NB4 (cell line): ENCODE data around the gene FAM162B.

Experiments used
- MYC ChIP-seq: IDR thresholded peaks from 2 replicates; pipeline ENCODE4 v1.6.1; 2011; ENCODE audit warnings: low read depth, low read length
- POLR2A ChIP-seq: IDR thresholded peaks from 2 replicates; pipeline ENCODE4 v1.6.1; 2011; ENCODE audit warnings: mild to moderate bottlenecking; ENCODE audit not compliant: insufficient read length; ENCODE audit errors: extremely low read depth
- TF ChIP-seq, protein P1 (sequence below): IDR thresholded peaks from 2 replicates; pipeline ENCODE4 v1.6.1; 2011; ENCODE audit warnings: low read depth, low read length
- TF ChIP-seq, protein P2 (sequence below): IDR thresholded peaks from one replicate; pipeline ENCODE4 v1.5.1; 2012; ENCODE audit warnings: low read depth, low read length

DNA sequence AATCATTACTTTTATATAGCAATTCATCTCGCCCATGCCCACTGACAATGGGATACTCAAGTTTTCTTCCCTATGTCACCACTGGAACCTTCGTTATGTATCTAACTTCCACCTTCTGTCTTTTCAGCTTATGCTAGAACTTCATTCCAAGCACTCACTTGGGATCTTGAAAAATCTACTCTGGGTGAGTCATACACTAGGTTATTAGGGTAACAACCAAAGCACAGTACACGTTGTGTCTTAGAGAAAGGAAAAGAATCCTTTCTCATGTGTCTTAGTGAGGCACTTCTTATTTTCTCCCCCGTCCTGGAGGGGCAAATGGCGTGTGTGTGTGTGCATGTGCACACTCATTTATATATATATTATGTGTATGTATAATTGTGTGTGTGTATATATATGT is 18.3 kb upstream of the FAM162B start:
- TF ChIP-seq, protein P1, sequence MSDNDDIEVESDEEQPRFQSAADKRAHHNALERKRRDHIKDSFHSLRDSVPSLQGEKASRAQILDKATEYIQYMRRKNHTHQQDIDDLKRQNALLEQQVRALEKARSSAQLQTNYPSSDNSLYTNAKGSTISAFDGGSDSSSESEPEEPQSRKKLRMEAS, result no peak
- TF ChIP-seq, protein P2, sequence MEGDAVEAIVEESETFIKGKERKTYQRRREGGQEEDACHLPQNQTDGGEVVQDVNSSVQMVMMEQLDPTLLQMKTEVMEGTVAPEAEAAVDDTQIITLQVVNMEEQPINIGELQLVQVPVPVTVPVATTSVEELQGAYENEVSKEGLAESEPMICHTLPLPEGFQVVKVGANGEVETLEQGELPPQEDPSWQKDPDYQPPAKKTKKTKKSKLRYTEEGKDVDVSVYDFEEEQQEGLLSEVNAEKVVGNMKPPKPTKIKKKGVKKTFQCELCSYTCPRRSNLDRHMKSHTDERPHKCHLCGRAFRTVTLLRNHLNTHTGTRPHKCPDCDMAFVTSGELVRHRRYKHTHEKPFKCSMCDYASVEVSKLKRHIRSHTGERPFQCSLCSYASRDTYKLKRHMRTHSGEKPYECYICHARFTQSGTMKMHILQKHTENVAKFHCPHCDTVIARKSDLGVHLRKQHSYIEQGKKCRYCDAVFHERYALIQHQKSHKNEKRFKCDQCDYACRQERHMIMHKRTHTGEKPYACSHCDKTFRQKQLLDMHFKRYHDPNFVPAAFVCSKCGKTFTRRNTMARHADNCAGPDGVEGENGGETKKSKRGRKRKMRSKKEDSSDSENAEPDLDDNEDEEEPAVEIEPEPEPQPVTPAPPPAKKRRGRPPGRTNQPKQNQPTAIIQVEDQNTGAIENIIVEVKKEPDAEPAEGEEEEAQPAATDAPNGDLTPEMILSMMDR, result no peak
- TF ChIP-seq POLR2A (no peak), MYC (no peak)
